AG10803 (cell line): ENCODE measurements around the gene HDAC2.
"Not testable (repeated sequence)": the region's sequence is repeated elsewhere in the genome, so short reads cannot be mapped to it uniquely, and the experiment has no call there.

Experiments used
- DNase-seq: peaks from one replicate; pipeline ENCODE4 v3.0.0; 2010; ENCODE audit warnings: low read depth
- H3K4me3 ChIP-seq: 2 replicates; pipeline ENCODE4 v1.5.1; 2011; ENCODE audit warnings: mild to moderate bottlenecking, low read length, control low read depth
- CTCF ChIP-seq: conservative IDR thresholded peaks from 2 replicates; pipeline ENCODE4 v1.5.1; 2011; ENCODE audit warnings: mild to moderate bottlenecking, low read length, control low read depth, inconsistent platforms

The HDAC2 gene

GRCh38 chr6:113989675-113990074 lies 18.7 kb upstream of the HDAC2 start:
- no peak for TF ChIP-seq CTCF
- no peak for DNase-seq

GRCh38 chr6:113982675-113983074 lies 11.7 kb upstream of the HDAC2 start:
- DNase-seq, H3K4me3 ChIP-seq: not testable (repeated sequence)

More at GRCh38 chr6:113989675-113990074, 18.7 kb upstream of the HDAC2 start:
- H3K4me3 ChIP-seq: no peak overlapping the region

GRCh38 chr6:113982055-113982550 lies 11.2 kb upstream of the HDAC2 start:
- TF ChIP-seq CTCF: no peak
- no peak overlapping the region for H3K4me3 ChIP-seq
- no peak for DNase-seq

DNA sequence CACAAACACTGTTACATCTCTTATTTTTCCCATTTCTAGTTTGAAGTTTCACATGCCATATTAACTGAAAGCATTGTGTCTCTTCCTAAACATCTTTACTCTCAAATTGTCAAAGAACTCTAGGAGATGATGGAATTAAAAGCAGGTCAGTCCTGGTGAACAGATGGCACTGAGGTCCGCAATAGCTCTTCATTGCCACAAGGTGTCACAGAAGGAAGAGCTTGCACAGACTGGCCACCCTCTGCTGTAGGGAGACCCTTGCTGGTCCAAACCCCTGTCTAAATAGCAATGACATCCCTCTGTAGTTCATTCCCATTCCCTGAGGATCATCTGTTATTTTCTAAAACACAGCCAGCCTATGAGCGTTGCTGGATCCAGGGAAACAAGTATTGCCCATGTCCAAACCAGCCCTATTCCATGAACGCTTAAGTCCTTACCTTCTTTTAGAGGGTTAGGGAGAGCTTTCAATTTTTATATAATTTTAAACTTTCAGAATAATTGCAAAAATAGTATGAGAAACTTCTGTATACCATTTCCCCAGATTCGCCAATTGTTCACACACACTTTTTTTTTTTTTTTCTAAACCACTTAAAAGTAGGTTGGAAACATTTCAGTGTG lies 10.1 kb upstream of the HDAC2 start:
- peak; percentile 50 for TF ChIP-seq CTCF
- H3K4me3 ChIP-seq: no peak overlapping the region
- no peak for DNase-seq

- no peak for DNase-seq
- H3K4me3 ChIP-seq: no peak overlapping the region
- no peak for TF ChIP-seq CTCF
Observed at GRCh38 chr6:113979937-113980336, 9.0 kb upstream of the HDAC2 start.

DNA sequence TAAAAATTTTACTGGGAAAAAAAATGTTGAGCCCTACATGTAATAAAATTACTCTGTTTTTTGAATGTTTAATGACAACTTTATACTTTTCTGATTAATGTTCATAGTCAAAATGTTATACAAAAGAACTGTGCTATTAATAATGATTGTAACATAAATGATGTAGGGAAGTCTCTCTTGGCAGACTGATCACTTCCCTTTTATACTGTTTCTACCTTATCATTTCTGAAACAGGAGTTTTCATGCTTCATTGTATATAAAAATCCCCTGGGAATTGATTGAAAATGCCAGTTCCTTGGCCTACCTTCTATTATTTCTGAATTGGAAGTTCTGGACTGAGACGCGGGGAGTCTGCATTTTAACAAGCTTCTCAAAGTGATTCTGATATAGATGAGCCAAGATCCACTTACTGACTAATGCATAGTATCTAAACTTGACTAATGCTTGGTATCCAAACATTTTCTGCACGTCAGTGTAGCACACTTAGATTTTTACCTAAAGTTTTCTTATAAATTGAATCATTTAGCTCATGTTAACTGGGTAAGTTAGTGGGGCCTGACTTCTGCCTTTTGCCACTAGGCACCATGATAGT lies 7.2 kb upstream of the HDAC2 start:
- TF ChIP-seq CTCF: no peak
- no peak for DNase-seq

DNA sequence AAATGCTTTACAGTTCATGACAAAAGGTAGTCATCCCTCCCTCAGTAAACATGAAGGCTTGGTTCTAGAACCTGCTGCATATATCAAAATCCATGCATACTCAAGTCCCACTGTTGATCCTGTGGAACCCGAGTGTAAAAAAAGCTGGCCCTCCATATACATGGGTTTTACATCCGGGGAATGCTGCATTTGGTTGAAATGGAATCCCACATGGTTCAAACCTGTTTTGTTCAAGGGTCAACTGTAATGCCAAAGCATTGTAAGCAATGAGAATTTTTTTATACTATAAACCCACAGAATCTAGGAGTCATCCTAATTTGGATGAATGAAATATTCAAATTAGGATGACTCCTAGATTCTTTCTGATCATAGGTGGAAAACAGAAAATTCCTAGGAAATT lies 5.9 kb upstream of the HDAC2 start:
- no peak for TF ChIP-seq CTCF
- no peak overlapping the region for H3K4me3 ChIP-seq
- no peak for DNase-seq

More for the DNA sequence above, 7.2 kb upstream of the HDAC2 start:
- H3K4me3 ChIP-seq: no peak overlapping the region
